H1 (cell line): Measurements from ENCODE around the gene SPHK1. TPM values are rescaled to one million over a fixed set of nuclear protein-coding genes. Genes with fewer than 3 reads are reported as not detected.

Experiments
- KDM5A ChIP-seq: fragments of 200-600 bp; IDR thresholded peaks from 2 replicates; pipeline ENCODE4 v1.7.1; 2012; ENCODE audit warnings: mild to moderate bottlenecking, low read length, inconsistent platforms, mixed read lengths
- SIN3A ChIP-seq, 2 experiments: IDR thresholded peaks in 1 of 2; conservative IDR thresholded peaks in 1 of 2; 2 replicates each; pipeline ENCODE4 v1.6.1; 2011 to 2012; ENCODE audit warnings: low read length in 2 of 2, improper control_type of control experiment in 1 of 2, low read depth in 1 of 2, mild to moderate bottlenecking in 1 of 2
- SUZ12 ChIP-seq: fragments of 200-600 bp; sonication (generic); IDR thresholded peaks from 2 replicates; pipeline ENCODE4 v1.6.1; 2012; ENCODE audit warnings: mild to moderate bottlenecking, inconsistent platforms, low read length, moderate library complexity, mixed read lengths
- polyA plus RNA-seq, 7 experiments: library from polyadenylated mRNA; depleted of rRNA in 3 of 7; stranded (reverse) in 5 of 7; unstranded in 2 of 7; fragments of >200 nt in 5 of 7; fragments of 200-250 nt in 2 of 7; gene quantifications; 1 replicate in 5 of 7; 2 replicates in 1 of 7; 4 replicates in 1 of 7; pipeline versions ENCODE4 v1.2.1 to v1.2.3, GENCODE V29; 2011 to 2013; ENCODE audit warnings: missing spikeins in 2 of 7, mixed read lengths in 2 of 7
- total RNA-seq: library from RNA; stranded (reverse); fragmentation: NEBNext Ultra II Directional; extraction: Animal tissue kit (Norgen Biotek cat#: 25700); gene quantifications from 2 replicates; pipeline ENCODE4 v1.2.1, GENCODE V29; 2021

SPHK1 gene
- total and polyA plus RNA-seq, 2 of the 8 experiments (the other 6 are each of a cell fraction or from before 2014, with no cell fraction given): 2.4 TPM

DNA sequence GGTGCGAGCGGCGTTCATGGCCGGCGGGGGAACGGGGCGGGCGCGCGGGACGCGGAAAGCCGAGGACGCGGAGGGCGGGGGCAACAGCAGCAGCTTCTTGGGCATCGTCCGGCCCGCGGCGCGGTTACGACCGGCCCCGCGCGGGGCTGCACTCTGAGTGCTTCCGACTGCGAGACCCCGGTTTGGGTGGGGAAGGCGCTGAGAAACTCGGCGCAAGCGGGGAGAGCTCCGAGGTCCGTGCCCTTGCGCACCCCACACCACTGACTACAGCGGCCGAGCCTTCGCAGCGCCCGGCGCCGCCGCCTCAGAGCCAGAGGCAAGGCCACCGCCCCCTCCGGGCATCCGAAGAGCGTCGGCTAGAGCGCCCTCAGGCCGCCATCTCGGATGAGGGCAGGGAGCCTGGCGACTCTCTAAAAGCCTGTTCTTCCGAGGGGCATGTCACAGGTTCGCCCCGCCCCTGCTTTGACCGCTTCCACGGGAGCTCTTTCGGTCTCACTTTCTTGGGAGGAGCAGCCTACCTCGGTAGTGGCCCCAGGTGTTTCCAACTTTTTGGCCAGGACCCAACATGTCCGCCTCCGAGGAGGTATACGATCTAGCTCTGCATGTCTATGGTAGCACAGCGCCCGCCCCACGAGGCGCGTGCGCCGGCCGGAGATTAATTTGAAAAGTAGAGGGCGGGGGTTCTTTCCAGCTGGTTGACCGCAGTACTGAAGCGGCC lies 30.7 kb upstream of the SPHK1 start, which contains the start of gene PRPSAP1 (continued):
- TF ChIP-seq SIN3A (conservative IDR thresholded peaks at IDR 0.05 in 1 of 2, IDR thresholded peaks at IDR 0.05 in 1 of 2; ENCODE audit: low read depth in 1 of 2, low read length in 2 of 2) (peak in 1 of 2 experiments; percentile 39; a peak in 2 of 4 replicates), SUZ12 (no peak), KDM5A (no peak)
